Fibroblast of skin of right biceps (primary cell): Measurements from ENCODE around the gene CDC7.

Experiments used
- DNase-seq: peaks from one replicate; pipeline ENCODE4 v3.0.0-alpha.2; 2013

The CDC7 gene

GRCh38 chr1:91549041-91549735, 48.5 kb downstream of the CDC7 start:
- DNase-seq = no peak

GRCh38 chr1:91550961-91551360, 50.3 kb downstream of the CDC7 start:
- DNase-seq = no peak

DNA sequence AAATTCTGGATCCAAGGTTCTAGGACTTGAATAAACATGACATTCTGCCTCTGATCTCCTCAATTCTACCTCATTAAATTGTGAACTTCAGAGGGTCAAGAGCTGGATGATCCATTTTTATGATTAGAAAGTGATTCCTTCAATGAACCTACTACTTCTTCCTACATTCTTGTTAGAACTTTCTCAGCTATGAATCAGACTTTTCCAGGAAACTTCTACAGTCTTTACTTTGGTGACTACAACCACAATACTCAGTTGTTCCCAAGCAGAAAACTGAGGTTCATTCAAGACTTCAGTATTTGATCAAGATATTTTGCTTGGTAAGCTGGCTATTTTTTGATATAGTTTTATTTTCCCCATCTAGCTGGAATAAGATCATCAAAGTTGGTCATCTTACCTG, 51.4 kb downstream of the CDC7 start:
- DNase-seq = peak; percentile 27

DNA sequence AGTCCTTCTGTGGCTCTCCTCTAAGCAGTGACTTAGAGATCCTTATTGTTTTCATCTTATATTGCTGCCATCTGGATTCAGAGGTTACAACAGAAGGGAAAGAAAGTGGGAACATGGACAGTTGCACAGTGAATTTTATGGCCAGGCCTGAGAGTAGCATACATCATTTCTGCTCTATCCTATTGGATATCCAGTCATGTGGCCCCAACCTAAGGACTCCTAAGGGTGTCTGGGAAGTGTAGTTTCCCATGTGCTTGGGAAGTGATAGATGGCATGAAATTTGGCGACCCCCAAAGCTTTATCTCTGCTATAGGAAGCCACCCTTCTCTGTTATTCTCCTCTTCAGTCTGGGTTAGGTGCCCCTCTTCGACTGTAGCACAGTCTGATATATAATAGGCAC, 51.9 kb downstream of the CDC7 start:
- no peak for DNase-seq

- peak; percentile 79 for DNase-seq
Observed at GRCh38 chr1:91553177-91553591, 52.5 kb downstream of the CDC7 start.

DNA sequence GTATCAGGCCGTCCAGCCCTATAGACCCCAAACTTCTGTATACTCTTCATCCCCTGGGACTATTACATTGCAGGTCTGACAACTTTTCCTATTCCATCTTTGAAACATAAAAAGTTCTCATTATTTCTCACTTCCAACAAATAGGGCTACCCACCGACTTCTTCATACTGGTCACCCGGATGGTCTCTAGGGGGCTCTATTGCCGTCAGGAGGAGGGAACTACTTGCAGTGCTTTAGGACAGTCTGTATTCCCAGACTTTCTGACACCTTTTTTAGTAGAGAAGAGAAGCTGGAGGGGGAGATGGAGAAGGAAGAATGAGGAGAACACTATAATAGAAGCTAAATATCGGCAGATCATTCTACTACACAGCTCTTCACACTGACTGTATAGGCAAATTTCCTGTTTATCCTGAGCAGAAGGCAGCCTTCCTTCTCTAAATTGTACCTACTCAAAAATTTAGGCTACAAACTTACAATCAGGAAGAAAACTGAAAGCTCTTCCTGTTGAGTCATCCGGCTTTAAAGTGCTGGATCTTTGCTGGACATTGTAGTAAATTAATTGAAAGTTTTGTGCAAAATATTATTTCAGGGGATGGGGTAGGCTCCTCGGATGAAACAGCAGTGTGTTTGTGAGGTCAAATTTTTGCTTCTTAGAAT, 54.6 kb downstream of the CDC7 start:
- DNase-seq = peak; percentile 41

DNA sequence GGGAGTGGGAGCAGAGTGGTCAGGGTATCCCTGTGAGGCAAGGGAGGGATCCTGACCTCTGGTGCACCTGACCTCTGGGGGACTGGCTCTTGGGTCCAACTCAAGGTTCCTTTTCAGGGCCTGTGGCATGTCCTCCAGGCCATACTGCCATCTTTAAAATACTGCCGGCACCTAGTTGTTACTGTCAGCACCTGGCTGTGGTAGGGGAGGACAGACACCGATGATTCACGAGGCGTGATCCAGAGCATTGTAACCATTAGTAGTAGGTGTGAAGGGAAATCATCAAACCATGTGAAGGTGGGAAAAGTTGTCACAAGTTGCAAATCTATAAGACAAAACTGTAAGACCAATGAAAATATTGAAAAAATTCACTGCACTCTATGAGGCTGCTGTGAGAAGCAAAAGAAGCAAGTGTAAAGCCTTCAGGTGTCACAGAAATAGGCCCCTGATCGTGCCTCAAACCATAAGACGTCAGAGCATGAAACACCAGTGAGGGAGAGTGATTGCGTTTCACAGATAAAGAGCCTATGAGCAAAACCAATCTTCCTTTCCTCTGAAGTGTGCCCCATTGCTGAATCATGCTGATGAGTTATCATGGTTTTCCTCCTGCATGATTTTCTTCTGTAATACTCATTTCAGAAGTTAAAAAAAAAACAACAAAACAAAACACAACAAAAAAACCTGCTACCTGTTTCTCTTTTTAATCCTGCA, 55.3 kb downstream of the CDC7 start:
- DNase-seq = peak; percentile 84

GRCh38 chr1:91556556-91556955, 55.9 kb downstream of the CDC7 start:
- no peak for DNase-seq

- DNase-seq = peak; percentile 67
Observed at GRCh38 chr1:91557039-91557690, 56.5 kb downstream of the CDC7 start.

GRCh38 chr1:91557826-91558225, 57.2 kb downstream of the CDC7 start:
- DNase-seq = no peak

DNA sequence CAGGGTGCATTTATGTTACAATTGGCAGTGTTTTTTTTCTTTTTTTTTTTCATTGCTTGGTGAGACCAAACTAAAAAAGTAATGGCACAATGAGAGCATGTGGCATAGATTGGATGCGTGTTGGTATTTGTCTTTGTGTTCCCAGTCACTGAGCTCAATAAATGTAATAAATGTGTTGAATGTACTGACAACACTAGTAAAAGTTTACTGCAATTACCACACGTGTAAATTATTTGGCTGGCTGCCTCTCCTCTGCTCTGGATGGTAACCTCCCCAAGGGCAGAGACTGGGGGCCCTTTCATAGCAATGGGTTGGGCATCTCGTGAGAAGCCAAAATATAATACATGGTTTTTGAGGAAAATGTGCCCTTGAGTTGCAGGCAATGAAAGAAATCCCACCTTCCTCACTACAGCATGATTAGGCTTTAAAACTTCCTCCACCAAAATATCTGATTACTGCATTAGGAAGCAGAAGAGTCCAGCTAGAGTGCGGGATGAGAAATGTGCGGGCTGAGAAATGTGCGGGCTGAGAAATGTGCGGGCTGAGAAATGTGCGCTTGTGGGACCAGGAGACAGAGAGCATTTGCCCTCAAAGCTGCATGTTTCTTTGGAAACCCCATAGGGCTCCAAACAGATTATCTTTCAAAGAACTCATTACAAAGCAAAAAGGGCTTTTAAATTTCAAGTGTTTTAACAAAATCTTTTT, 58.5 kb downstream of the CDC7 start:
- no peak for DNase-seq

DNA sequence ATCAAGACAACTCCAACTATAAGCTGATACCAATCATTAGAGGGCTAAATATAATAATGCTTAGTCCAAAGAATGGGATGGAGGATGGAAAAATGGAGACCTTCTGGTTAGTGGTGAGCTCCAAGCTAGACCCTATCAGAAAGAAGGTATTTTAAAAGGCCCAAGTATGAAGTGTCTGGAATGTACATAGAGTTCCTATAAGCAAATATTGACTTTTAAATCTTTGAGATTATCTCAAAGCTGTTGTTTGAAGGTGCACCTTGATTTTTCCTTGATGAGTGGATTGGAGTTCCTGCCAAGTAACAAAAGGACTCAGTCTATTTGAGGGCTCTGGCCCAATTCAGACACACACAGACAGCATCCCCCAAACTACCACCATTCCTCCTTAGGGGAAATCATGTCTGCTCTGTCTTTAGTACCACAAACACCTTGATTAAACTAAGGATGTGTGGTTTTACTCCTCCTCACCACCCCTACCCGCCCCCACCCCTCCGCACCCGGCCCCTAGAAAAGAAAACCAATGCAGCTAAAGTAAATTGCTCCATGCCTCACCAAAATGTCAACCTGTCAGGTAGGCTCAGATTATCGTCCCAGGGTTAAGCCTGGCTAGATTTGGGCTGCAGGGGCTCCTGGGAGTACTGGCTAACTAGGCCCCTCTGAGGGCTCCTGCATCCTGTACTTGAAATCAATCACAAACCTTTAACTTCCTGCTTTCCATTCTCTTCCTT, 59.4 kb downstream of the CDC7 start:
- DNase-seq = no peak

GRCh38 chr1:91564888-91565701, 64.4 kb downstream of the CDC7 start:
- DNase-seq = peak; percentile 66

- no peak for DNase-seq
Observed at GRCh38 chr1:91567583-91567982, 66.9 kb downstream of the CDC7 start.

- no peak for DNase-seq
Observed at GRCh38 chr1:91568261-91568660, 67.6 kb downstream of the CDC7 start.

DNA sequence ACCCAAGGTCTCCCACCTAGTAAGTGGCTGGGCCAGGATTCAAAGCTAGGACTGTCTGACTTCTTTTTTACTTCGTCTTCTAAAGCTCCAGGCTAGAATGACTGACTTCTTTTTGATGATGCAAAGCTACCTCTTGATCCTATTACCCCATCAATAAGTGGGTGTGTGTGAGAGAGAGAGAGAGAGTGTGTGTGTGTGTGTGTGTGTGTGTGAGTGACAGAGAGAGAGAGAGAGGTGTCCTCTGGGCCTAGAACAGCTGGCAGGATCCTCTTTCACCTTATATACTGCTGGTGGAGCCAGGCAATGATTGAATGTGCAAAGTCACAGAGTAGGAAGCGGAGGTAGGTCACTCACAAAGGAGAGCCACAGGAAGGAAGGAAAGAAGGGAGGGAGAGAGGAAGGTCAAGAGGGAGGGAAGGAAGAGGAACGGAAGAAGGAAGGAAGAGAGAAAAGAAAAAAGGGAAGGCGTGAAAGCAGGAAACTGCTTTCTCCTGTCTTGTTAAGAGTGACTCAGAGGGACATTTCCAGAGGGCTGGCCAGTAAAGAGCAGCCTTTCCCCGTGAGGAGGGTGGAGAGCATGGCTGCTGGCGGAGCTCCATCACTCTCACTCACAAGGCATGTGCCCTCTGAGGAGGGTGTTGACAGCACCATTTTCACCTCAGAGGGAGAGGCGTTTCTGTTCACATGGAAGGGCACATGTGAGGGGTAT, 68.9 kb downstream of the CDC7 start:
- DNase-seq = peak; percentile 99

- DNase-seq = no peak
Observed at GRCh38 chr1:91570120-91570448, 69.4 kb downstream of the CDC7 start.

- DNase-seq = no peak
Observed at GRCh38 chr1:91572044-91572443, 71.4 kb downstream of the CDC7 start.
